Mesenteric fat pad (tissue), 1 donor: ENCODE data around the gene ICOSLG. TPM values are rescaled to one million over a fixed set of nuclear protein-coding genes. Genes with fewer than 3 reads are reported as not detected.
"Not testable (repeated sequence)": the region's sequence is repeated elsewhere in the genome, so short reads cannot be mapped to it uniquely, and the experiment has no call there.

Experiments used
- DNase-seq: peaks from one replicate; pipeline ENCODE4 v3.0.0-alpha.2; 2020; ENCODE audit warnings: low spot score
- total RNA-seq: library from RNA; stranded (reverse); fragmentation: NEBNext Ultra II Directional; extraction: Animal tissue kit (Norgen Biotek cat#: 25700); gene quantifications from one replicate; pipeline ENCODE4 v1.2.1, GENCODE V29; 2021
- donor health status: DM: yes; HTN: yes; CAD: no.

The ICOSLG gene
- total RNA-seq, 1 donor from 2014 or later: 6.0 TPM

GRCh38 chr21:44265734-44266270 lies 25.1 kb upstream of the ICOSLG start:
- no peak for DNase-seq

DNA sequence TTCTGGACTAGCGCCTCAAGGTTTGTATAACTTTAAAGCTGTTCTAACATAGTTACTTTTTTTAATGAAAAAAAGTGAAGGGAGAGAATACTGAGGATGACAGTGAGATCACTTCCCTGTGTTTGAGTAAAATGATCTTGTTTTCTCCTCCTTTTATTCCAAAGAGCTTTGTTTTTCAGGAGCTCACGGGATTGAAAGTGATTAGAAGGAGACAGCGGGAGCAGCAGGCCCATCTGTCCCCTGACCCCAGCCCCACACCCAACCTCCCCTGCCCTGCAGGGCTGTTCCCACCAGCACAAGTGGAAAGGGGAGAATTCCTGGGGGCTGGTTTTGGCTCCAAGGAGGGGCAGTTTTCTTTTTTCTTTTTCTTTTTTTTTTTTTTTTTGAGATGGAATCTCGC lies 23.0 kb upstream of the ICOSLG start:
- DNase-seq: no peak

DNA sequence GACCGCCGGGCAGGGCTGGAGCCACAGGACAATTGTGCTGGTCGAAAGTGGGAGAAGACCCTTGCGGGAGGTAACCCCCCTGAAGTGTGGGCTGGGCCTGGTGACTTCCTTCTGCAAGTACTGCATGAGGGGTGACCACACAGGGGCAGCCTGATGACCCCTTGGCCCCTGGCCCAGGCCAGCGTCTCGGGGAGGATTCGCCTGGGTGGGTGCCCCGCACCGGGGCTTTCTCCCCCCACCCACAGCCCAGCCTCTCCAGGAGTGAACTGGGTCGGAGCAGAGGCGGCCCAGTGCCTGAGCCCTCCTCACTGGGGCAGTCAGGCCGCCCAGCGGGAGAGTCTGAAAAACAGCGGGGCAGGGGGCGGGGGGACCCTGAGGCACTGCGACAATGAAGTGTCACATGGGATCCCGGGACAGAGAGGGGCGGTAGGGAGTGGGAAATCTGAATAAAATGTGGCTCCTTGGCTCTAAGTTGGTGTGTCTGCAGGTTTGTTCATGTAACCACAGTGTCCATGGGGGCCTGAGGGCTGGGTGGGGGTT lies 22.5 kb upstream of the ICOSLG start:
- DNase-seq: no peak

- DNase-seq: no peak
These were observed 21.8 kb upstream of the ICOSLG start for GRCh38 chr21:44262338-44263056.

GRCh38 chr21:44261675-44262295 lies 21.0 kb upstream of the ICOSLG start, which contains the start of gene DNMT3L:
Gene DNMT3L, minus strand, starts transcription at chr21:44261897. Its CDS starts 638 bp downstream, at chr21:44261259.
- DNase-seq: no peak

GRCh38 chr21:44260791-44261631 lies 20.3 kb upstream of the ICOSLG start:
- no peak for DNase-seq

DNA sequence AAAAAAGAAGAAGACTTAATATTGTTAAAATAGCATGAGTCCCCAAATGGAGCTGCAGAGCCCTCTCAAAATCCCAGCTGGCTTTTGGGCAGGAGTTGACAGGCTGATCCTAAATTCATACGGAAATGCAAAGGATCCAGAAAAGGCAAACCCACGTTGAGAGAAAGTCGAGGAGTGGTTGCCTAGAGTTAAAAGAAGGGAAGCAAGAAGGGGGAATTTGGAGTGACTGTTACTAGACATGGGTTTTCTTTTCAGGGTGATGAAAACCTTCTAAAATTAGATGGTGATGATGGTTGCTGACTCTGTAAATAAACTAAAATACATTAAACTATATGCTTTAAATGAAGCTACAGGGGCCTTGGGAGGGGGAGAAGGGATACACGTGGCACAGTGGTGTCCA lies 19.3 kb upstream of the ICOSLG start:
- no peak for DNase-seq

- DNase-seq: no peak
These were observed 18.5 kb upstream of the ICOSLG start for GRCh38 chr21:44259082-44259705.

DNA sequence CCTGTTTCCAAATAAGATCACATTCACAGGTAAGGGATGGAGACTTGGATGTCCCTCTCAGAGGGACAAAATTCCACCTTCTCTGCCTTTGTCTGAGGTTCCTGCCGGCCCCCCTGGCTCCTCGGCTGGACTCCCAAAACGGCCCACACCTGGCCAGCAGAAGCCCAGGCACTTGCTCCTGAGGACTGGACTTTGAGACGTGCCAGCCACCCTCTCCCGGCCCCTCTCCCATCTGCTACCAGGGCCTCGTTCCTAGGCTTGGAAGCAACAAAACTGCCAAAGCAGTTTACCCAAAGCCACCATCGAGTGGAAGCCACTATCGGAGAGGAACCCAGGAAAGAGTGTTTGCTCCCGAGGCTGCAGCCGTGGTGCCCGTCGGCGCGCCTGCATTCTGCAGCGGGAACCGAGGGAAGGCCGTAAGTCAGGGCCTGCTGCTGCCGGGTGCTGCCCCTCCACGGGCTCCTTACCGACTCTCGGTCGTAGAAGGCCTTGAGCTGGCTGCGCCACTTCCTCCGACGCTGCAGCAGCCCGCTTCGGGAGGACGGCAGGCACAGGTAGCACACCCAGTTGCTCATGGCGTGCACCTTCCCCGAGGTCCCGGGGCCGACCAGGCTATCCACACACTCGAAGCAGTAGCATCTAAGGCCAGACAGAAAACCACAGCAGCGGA lies 17.4 kb upstream of the ICOSLG start:
- no peak for DNase-seq

- no peak for DNase-seq
These were observed 14.8 kb upstream of the ICOSLG start for GRCh38 chr21:44255511-44255981.

DNA sequence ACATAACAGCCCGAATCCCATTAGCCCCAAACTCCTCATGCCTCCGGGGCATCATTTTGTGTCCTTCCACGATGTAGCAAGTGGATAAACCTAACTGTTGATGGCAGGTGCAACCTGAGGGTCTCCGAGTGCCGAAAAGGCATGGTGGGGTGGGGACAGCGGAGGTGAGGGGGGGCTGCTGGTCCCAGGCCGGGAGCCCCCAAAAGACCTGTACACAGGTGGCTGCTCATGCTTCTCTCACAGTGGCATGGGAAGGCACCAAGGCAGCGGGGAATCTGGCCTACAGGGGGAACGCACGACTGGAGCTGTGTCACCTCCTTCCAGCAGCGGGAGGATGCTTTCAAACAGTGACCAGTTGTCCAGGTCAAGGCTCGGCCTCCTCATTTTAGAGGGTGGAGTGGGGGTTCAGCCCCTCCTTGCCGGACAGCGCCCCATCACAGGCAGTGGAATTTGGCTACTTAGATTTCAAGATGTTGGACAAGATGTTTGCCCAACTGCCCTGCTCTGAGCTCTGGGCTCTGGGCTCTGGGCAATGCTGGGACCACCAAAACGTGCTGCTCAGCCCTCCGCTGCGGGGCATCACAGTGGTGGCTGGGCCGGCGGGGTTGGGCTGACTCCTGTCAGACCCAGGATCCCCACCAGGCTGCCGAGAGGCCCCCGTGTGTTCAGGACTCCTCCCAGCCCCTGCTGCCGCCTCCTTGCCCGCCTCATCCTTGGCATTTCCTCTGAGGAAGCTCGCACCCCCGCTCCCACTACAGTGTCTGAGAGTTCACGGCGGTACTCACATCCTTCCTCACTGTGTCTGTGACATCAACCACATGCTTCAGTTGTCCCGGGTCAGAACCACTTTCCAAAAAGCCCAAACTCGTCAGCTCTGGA lies 13.3 kb upstream of the ICOSLG start:
- no peak for DNase-seq

- DNase-seq: not testable (repeated sequence)
These were observed 8.7 kb upstream of the ICOSLG start for GRCh38 chr21:44249204-44250037.

DNA sequence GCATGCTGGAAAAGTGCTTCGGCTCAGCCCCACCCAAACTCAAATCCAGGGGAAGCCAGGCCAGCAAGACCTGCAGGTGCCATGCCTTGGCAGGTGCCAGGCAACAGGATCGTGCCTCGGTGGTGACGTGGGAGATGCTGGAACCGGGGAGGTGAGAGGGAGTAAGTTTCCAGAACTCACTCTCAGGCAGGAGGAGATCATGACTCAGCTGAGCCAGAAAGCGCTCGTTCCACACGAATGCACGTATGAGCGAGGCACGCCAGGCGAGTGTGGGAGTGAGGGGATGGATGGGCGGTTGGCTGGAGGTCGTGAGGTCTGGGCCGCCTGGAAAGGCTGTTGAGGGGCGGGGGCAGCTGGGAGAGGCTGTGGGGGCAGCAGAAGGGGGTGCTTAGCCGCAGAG lies 7.2 kb upstream of the ICOSLG start:
- not testable (repeated sequence) for DNase-seq

GRCh38 chr21:44243980-44244379 lies 3.2 kb upstream of the ICOSLG start:
- DNase-seq: not testable (repeated sequence)

DNA sequence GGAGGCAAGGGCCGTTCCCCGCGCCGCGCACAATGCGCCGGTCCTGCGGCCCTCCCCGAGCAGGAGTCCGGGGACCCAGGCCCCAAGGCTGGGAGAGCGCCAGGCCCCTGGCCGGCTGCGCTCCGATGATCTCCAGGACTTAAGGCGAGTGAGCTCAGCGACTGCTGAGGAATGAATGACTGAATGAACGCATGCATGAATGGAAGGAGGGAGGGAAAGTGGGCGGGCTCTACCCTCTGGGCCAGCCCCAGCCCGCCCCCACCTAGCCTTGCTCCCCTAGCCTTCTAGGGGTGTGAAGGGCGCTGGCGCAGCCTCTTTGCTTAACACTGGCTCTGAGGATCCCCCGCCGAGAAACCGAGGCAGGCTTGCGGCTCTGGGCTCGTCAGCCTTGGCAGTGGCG lies 538 bp upstream of the ICOSLG start:
- DNase-seq: not testable (repeated sequence)

- DNase-seq: not testable (repeated sequence)
These were observed 390 bp downstream of the ICOSLG start for GRCh38 chr21:44240353-44240752.

DNA sequence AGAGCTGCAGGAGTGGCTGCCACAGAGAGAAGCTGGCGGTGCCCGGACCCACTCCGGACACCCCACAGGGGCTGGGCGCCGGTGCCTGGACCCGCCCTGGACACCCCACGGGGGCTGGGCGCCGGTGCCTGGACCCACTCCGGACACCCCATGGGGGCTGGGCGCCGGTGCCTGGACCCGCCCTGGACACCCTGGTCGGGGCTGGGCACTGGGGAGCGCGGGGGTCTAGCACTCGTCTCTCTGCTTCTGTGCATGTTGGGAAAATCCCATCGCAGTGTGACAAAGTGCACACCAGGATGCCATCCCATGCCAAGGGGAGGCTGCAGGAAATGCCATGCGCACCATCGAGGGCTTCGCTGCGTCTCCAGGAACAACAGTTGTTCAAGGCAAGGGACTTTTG lies 11.2 kb downstream of the ICOSLG start:
- DNase-seq: not testable (repeated sequence)

GRCh38 chr21:44228109-44228508 lies 12.6 kb downstream of the ICOSLG start:
- DNase-seq: not testable (repeated sequence)
